Mucosa of rectum (tissue), 2 donors: ENCODE data around the gene SLC25A41.
"Not testable (repeated sequence)": the region's sequence is repeated elsewhere in the genome, so short reads cannot be mapped to it uniquely, and the experiment has no call there.

Source experiments
- H3K27ac ChIP-seq, 2 donors: one replicate each; pipeline ENCODE4 v1.7.0; 2013; ENCODE audit warnings: inconsistent platforms in 2 of 2, low read depth in 2 of 2, low read length in 2 of 2
- H3K27me3 ChIP-seq, 2 donors: one replicate each; pipeline ENCODE4 v1.7.0; 2013; ENCODE audit warnings: low read length in 2 of 2; ENCODE audit not compliant: control insufficient read depth in 2 of 2, insufficient read depth in 2 of 2
- H3K36me3 ChIP-seq, 2 donors: one replicate each; pipeline ENCODE4 v1.7.0; 2013; ENCODE audit warnings: low read length in 2 of 2; ENCODE audit not compliant: control insufficient read depth in 2 of 2, insufficient read depth in 2 of 2
- H3K4me1 ChIP-seq, 2 donors: one replicate each; pipeline ENCODE4 v1.7.0; 2013; ENCODE audit warnings: low read length in 2 of 2, mild to moderate bottlenecking in 1 of 2; ENCODE audit not compliant: control insufficient read depth in 2 of 2, insufficient read depth in 2 of 2
- H3K4me3 ChIP-seq, 2 donors: one replicate each; pipeline ENCODE4 v1.7.0; 2013; ENCODE audit warnings: low read length in 2 of 2
- H3K9ac ChIP-seq, 2 donors: one replicate each; pipeline ENCODE4 v1.7.0; 2013; ENCODE audit warnings: low read length in 2 of 2, low read depth in 1 of 2, mild to moderate bottlenecking in 1 of 2
- H3K9me3 ChIP-seq, 2 donors: one replicate each; pipeline ENCODE4 v1.7.0; 2013; ENCODE audit warnings: low read length in 2 of 2; ENCODE audit not compliant: control insufficient read depth in 2 of 2
- donor health status: healthy.
- donor health status: Normal muscosa, but diverticular disease.

SLC25A41 gene

GRCh38 chr19:6412447-6413091 is 21.0 kb downstream of the SLC25A41 start:
- no peaks in the 10 kb centered on the region for H3K27me3 ChIP-seq
- H3K4me3 ChIP-seq = no peak overlapping the region
- peaks cover 0 to 4% of the 10 kb centered on the region in 2 donors for H3K4me1 ChIP-seq
- H3K9ac ChIP-seq = peak overlapping the region in 1 of 2 donors; percentile 45
- no peaks in the 10 kb centered on the region for H3K9me3 ChIP-seq
- peak overlapping the region in 1 of 2 donors; percentile 28 for H3K27ac ChIP-seq
- H3K36me3 ChIP-seq = peaks cover 27 to 31% of the 10 kb centered on the region in 2 donors

DNA sequence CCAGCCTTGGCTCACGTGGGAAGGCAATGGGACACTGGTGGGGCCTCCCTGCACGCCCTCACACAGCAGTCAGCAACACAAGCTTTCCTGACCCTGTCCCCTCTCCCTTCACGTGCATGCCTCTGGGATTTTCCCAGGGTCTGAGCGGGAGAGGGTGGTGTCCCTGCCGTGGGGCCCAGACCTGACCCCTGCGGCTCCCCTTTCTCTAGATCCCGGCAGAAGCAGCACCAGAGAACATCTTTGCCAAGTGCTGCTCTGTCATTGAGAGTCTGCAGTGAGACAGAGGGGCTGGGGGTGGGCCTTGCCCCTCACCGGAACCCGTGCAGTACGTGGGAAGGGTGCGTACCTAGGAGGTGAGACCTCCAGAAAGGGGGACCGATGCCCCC is 21.5 kb downstream of the SLC25A41 start:
- Histone ChIP-seq H3K27me3 (no peaks in the 10 kb centered on the region), H3K4me1 (peaks cover 0 to 4% of the 10 kb centered on the region in 2 donors), H3K27ac (no peak overlapping the region), H3K4me3 (no peak overlapping the region), H3K9me3 (no peaks in the 10 kb centered on the region), H3K36me3 (peaks cover 22 to 26% of the 10 kb centered on the region in 2 donors), H3K9ac (no peak overlapping the region)

DNA sequence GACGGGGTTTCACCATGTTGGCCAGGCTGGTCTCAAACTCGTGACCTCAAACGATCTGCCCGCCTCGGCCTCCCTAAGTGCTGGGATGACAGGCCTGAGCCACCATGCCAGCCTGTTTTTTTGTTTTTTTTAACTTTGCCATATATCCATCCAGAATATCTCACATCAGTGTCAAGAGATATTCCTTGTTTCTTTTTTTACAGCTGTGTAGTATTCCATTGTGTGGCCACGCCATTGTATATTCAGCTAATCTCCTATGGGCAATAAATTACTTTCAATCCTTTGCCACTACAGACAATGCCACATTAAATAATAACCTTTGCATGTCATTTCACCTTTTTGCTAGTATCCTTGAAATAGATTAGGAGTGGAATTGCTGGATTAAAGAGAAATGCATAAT is 24.2 kb downstream of the SLC25A41 start:
- H3K4me1 ChIP-seq = peaks cover 0 to 4% of the 10 kb centered on the region in 2 donors
- no peak overlapping the region for H3K4me3 ChIP-seq
- H3K9me3 ChIP-seq = no peaks in the 10 kb centered on the region
- H3K36me3 ChIP-seq = peaks cover 3 to 4% of the 10 kb centered on the region in 2 donors
- H3K27me3 ChIP-seq = no peaks in the 10 kb centered on the region
- H3K27ac ChIP-seq = no peak overlapping the region
- no peak overlapping the region for H3K9ac ChIP-seq

- no peaks in the 10 kb centered on the region for H3K9me3 ChIP-seq
- H3K9ac ChIP-seq = no peak overlapping the region
- no peaks in the 10 kb centered on the region for H3K27me3 ChIP-seq
- H3K4me1 ChIP-seq = peaks cover 4 to 11% of the 10 kb centered on the region in 2 donors
- H3K27ac ChIP-seq = no peak overlapping the region
- H3K4me3 ChIP-seq = no peak overlapping the region
- H3K36me3 ChIP-seq = no peaks in the 10 kb centered on the region
Observed at GRCh38 chr19:6406401-6406800, 27.2 kb downstream of the SLC25A41 start.

DNA sequence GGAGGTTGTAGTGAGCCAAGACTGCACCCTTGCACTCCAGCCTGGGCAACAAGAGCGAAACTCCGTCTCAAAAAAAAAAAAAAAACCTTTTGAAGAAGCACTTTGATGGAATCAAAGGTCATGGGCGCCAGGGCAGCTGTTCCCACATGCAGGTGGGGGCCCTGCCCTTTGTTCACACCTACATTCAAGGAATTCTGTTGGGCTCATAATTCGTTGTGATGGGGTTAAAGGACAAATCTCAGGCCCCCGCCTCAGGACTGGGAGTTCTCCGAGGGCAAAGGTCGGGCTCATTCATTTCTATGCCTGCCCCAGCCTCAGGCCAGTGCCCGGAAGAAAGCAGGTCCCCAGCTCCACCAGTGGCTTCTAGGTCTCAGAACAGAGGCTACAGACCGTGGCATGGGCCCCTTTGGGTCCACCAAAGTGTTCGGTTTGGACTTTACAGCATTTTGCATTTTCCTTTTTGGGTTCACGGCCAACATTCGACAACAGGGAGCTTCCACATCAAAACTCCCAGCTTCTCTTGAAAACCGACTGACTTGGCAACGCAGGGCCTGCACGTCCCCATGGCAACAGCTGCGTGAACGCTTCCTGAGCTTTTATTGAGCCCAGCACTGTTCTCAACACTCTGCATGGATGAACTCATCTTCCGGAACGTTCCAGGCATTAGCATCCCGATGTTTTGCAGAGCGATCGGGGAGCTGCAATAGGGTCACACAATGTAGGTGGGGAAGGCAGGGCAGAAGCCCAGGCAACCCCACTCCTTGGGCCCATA is 30.5 kb downstream of the SLC25A41 start:
- Histone ChIP-seq H3K27ac (peak overlapping the region; percentile 77), H3K9me3 (no peaks in the 10 kb centered on the region), H3K9ac (peak overlapping the region in 1 of 2 donors; percentile 51), H3K27me3 (no peaks in the 10 kb centered on the region), H3K36me3 (no peaks in the 10 kb centered on the region), H3K4me1 (peaks cover 4 to 11% of the 10 kb centered on the region in 2 donors), H3K4me3 (peak overlapping the region; percentile 50 to 52)

DNA sequence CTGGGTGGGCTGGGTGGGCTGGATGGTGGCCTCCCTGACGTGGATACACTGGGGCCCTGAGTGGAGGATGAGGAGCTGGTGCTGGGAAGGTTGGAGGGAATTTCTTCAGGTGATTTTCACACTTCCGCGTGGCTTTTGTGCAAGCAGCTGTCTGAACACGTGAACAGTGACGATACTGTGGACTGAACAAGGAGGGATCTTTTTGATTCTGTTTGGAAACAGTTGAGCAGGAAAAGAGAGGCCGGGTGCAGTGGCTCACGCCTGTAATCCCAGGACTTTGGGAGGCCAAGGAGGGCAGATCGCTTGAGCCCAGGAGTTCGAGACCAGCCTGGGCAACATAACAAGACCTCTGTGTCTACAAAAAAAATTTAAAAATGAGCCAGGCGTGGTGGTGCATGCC is 31.5 kb downstream of the SLC25A41 start:
- peak overlapping the region in 1 of 2 donors; percentile 11 for H3K4me3 ChIP-seq
- no peaks in the 10 kb centered on the region for H3K36me3 ChIP-seq
- peak overlapping the region in 1 of 2 donors; percentile 51 for H3K9ac ChIP-seq
- H3K27ac ChIP-seq = peak overlapping the region; percentile 77
- no peaks in the 10 kb centered on the region for H3K9me3 ChIP-seq
- peaks cover 4 to 11% of the 10 kb centered on the region in 2 donors for H3K4me1 ChIP-seq
- H3K27me3 ChIP-seq = no peaks in the 10 kb centered on the region

DNA sequence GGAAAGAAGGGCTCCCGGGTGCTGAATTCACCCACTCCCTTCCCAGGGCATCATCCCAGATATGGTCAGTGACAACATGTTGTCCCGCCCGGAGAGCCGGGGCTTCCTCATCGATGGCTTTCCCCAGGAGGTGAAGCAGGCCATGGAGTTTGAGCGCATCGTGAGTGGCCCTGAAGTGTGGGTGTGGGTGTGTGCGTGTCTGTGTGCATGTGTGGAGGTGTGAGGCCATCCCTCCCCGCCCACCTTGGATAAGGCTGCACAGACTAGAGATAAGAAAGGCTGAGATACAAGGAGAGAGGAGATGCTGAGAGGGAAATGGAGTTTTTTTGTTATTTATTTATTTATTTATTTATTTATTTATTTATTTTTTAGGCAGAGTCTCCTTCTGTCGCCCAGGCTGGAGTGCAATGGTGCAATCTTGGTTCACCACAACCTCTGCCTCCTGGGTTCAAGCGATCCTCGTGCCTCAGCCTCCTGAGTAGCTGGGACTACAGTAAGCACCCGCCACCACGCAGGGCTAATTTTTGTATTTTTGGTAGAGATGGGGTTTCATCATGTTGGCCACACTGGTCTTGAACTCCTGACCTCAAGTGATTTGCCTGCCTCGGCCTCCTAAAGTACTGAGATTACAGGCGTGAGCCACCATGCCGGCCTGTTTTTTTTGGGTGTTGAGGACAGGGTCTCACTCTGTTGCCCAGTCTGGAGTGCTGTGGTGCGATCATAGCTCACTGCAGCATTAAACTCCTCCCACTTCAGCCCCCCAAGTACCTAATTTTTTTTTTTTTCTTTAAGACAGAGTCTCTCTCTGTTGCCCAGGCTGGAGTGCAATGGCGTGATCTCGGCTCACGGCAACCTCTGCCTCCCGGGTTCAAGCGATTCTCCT is 33.3 kb downstream of the SLC25A41 start:
- H3K27me3 ChIP-seq, H3K4me3 ChIP-seq, H3K9ac ChIP-seq, H3K9me3 ChIP-seq, H3K27ac ChIP-seq, H3K36me3 ChIP-seq: not testable (repeated sequence)
- peaks cover 4 to 11% of the 10 kb centered on the region in 2 donors for H3K4me1 ChIP-seq

- H3K4me3 ChIP-seq = no peak overlapping the region
- H3K9me3 ChIP-seq = no peaks in the 10 kb centered on the region
- H3K4me1 ChIP-seq = peaks cover 11 to 12% of the 10 kb centered on the region in 2 donors
- no peak overlapping the region for H3K9ac ChIP-seq
- no peaks in the 10 kb centered on the region for H3K27me3 ChIP-seq
- no peaks in the 10 kb centered on the region for H3K36me3 ChIP-seq
- H3K27ac ChIP-seq = no peak overlapping the region
Observed at GRCh38 chr19:6396305-6396704, 37.3 kb downstream of the SLC25A41 start.

DNA sequence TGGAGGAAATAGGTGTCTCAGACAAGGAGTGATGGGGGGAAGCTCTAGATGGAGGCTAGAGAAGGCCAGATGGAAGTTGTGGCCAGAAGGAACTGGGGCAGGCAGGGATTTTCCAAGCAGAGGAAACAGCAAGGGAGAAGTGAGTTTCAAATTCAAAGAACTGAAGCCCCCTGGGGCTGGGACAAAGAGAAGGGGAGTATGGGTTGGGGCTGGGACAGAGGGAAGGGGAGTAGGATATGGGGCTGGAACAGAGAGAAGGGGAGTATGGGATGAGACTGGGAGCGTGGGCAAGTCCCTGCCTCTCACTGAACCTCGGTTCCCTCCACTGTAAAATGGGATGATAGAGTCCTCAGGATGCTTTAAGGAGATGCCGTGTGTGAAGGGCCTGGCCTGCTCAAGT is 38.7 kb downstream of the SLC25A41 start:
- Histone ChIP-seq H3K4me1 (peaks cover 11 to 12% of the 10 kb centered on the region in 2 donors), H3K36me3 (peaks cover 4 to 8% of the 10 kb centered on the region in 2 donors), H3K27ac (no peak overlapping the region), H3K9ac (no peak overlapping the region), H3K4me3 (no peak overlapping the region), H3K9me3 (no peaks in the 10 kb centered on the region), H3K27me3 (no peaks in the 10 kb centered on the region)
